Naive B cell (primary cell): ENCODE measurements around the gene MOXD1. TPM values are rescaled to one million over a fixed set of nuclear protein-coding genes. Genes with fewer than 3 reads are reported as not detected.
A peak's percentile ranks its signal among the peaks of the same experiment; 100 is the strongest.

ENCODE experiments used
- ATAC-seq, 2 donors: fragments of 150-1000 bp; cut with Tn5 transposase; 2 replicates each; pipeline ENCODE4 v1.10.0; 2021; ENCODE audit warnings: low read depth in 2 of 2, mild to moderate bottlenecking in 2 of 2, moderate library complexity in 2 of 2
- DNase-seq: peaks from one replicate; pipeline ENCODE4 v3.0.0; 2022
- H3K27ac Mint-ChIP-seq, 6 donors: one replicate each; pipeline ENCODE4 v1.8.0; 2020 to 2022; ENCODE audit warnings: mild to moderate bottlenecking in 6 of 6, mixed read lengths in 6 of 6, moderate library complexity in 5 of 6, inconsistent platforms in 2 of 6
- H3K27me3 Mint-ChIP-seq, 3 donors: one replicate each; pipeline ENCODE4 v1.8.0; 2021 to 2022; ENCODE audit warnings: mixed read lengths in 3 of 3, mild to moderate bottlenecking in 1 of 3
- H3K36me3 Mint-ChIP-seq, 2 donors: one replicate each; pipeline ENCODE4 v1.8.0; 2020 to 2022; ENCODE audit warnings: mixed read lengths in 2 of 2, inconsistent platforms in 1 of 2, mild to moderate bottlenecking in 1 of 2
- H3K4me1 Mint-ChIP-seq, 3 donors: one replicate each; pipeline ENCODE4 v1.8.0; 2020 to 2022; ENCODE audit warnings: mixed read lengths in 3 of 3, inconsistent platforms in 1 of 3, mild to moderate bottlenecking in 1 of 3, moderate library complexity in 1 of 3
- H3K4me3 Mint-ChIP-seq, 8 donors: one replicate each; pipeline ENCODE4 v1.8.0; 2020 to 2022; ENCODE audit warnings: mild to moderate bottlenecking in 8 of 8, mixed read lengths in 8 of 8, moderate library complexity in 8 of 8, inconsistent platforms in 2 of 8
- H3K9me3 Mint-ChIP-seq, 7 donors: one replicate each; pipeline ENCODE4 v1.8.0; 2020 to 2022; ENCODE audit warnings: mixed read lengths in 7 of 7, mild to moderate bottlenecking in 5 of 7, inconsistent platforms in 2 of 7, moderate library complexity in 1 of 7
- polyA plus RNA-seq, 6 donors: library from polyadenylated mRNA; unstranded; fragments of 300-500 nt; fragmentation: Illumina TruSeq; gene quantifications; one replicate each; pipeline ENCODE4 v1.2.3, GENCODE V29; 2021; ENCODE audit warnings: low read depth in 6 of 6

MOXD1 gene
- 10 to 100 TPM in 2 of 6 donors, 1 to 10 TPM in 4; 3.8 to 11.4 (median 8.1) TPM for polyA plus RNA-seq

GRCh38 chr6:132400883-132401617, at the start of gene MOXD1:
Gene MOXD1, minus strand, starts transcription at chr6:132401475. Its CDS starts 49 bp downstream, at chr6:132401426.
- peak; percentile 79 to 82 for ATAC-seq
- Mint-ChIP-seq H3K9me3 (peaks cover 0 to 7% (median 2%) of the 10 kb centered on the region in 7 donors), H3K27me3 (peaks cover 0 to 27% (median 16%) of the 10 kb centered on the region in 3 donors), H3K27ac (peak within 1 kb of the TSS in 5 of 6 donors; percentile 7 to 73 (median 32)), H3K4me3 (peak within 1 kb of the TSS; percentile 89 to 96 (median 92)), H3K4me1 (peaks cover 8 to 20% (median 18%) of the 10 kb centered on the region in 3 donors), H3K36me3 (peaks cover 0 to 8% of the 10 kb centered on the region in 2 donors)
- DNase-seq: peak; percentile 41

- Mint-ChIP-seq H3K36me3 (peaks cover 28 to 38% of the 10 kb centered on the region in 2 donors), H3K27ac (peak overlapping the region in 1 of 6 donors; percentile 73), H3K9me3 (peaks cover under 1 to 11% (median 7%) of the 10 kb centered on the region in 7 donors)
Observed at GRCh38 chr6:132446855-132447241, 45.6 kb upstream of the MOXD1 start.

GRCh38 chr6:132446141-132446854, 45.0 kb upstream of the MOXD1 start:
- Mint-ChIP-seq H3K36me3 (peaks cover 28 to 35% of the 10 kb centered on the region in 2 donors), H3K27me3 (no peaks in the 10 kb centered on the region), H3K9me3 (peaks cover 2 to 16% (median 13%) of the 10 kb centered on the region in 7 donors), H3K4me3 (no peak overlapping the region), H3K27ac (peak overlapping the region in 1 of 6 donors; percentile 38), H3K4me1 (peaks cover 8 to 17% (median 11%) of the 10 kb centered on the region in 3 donors)
- DNase-seq: no peak
- peak in 1 of 2 donors; percentile 13 for ATAC-seq

More at GRCh38 chr6:132446855-132447241, 45.6 kb upstream of the MOXD1 start:
- Mint-ChIP-seq H3K4me1 (peaks cover 8 to 22% (median 11%) of the 10 kb centered on the region in 3 donors), H3K4me3 (no peak overlapping the region), H3K27me3 (no peaks in the 10 kb centered on the region)
- ATAC-seq: no peak
- DNase-seq: no peak

- no peak for ATAC-seq
- no peak for DNase-seq
- H3K36me3 Mint-ChIP-seq: peaks cover 20 to 26% of the 10 kb centered on the region in 2 donors
- H3K27ac Mint-ChIP-seq: peak overlapping the region in 3 of 6 donors; percentile 16 to 69 (median 45)
- no peaks in the 10 kb centered on the region for H3K27me3 Mint-ChIP-seq
- H3K4me3 Mint-ChIP-seq: no peak overlapping the region
- peaks cover 3 to 9% (median 6%) of the 10 kb centered on the region in 3 donors for H3K4me1 Mint-ChIP-seq
- H3K9me3 Mint-ChIP-seq: peaks cover 2 to 21% (median 16%) of the 10 kb centered on the region in 7 donors
Observed at GRCh38 chr6:132445201-132445951, 44.1 kb upstream of the MOXD1 start.

GRCh38 chr6:132443206-132443605, 41.9 kb upstream of the MOXD1 start:
- peaks cover 4 to 21% (median 17%) of the 10 kb centered on the region in 7 donors for H3K9me3 Mint-ChIP-seq
- H3K27ac Mint-ChIP-seq: peak overlapping the region in 1 of 6 donors; percentile 75
- ATAC-seq: peak in 1 of 2 donors; percentile 17
- no peak for DNase-seq
- H3K27me3 Mint-ChIP-seq: no peaks in the 10 kb centered on the region
- H3K4me1 Mint-ChIP-seq: peaks cover 10 to 15% (median 13%) of the 10 kb centered on the region in 3 donors
- H3K36me3 Mint-ChIP-seq: peaks cover 7 to 9% of the 10 kb centered on the region in 2 donors
- H3K4me3 Mint-ChIP-seq: peak overlapping the region in 1 of 8 donors; percentile 9

- Mint-ChIP-seq H3K36me3 (no peaks in the 10 kb centered on the region), H3K4me1 (peaks cover 0 to 4% (median 4%) of the 10 kb centered on the region in 3 donors), H3K9me3 (peaks cover 0 to 3% (median 0%) of the 10 kb centered on the region in 7 donors), H3K27me3 (peaks cover 4 to 19% (median 9%) of the 10 kb centered on the region in 3 donors), H3K4me3 (no peak overlapping the region), H3K27ac (no peak overlapping the region)
- ATAC-seq (no peak), DNase-seq (no peak)
Observed at GRCh38 chr6:132430110-132430509, 28.8 kb upstream of the MOXD1 start.

- H3K9me3 Mint-ChIP-seq: peaks cover 4 to 35% (median 28%) of the 10 kb centered on the region in 7 donors
- no peak for ATAC-seq
- no peak for DNase-seq
- H3K27me3 Mint-ChIP-seq: peaks cover 4 to 46% (median 30%) of the 10 kb centered on the region in 3 donors
- H3K36me3 Mint-ChIP-seq: peaks cover 10 to 29% of the 10 kb centered on the region in 2 donors
- no peak overlapping the region for H3K27ac Mint-ChIP-seq
- H3K4me1 Mint-ChIP-seq: no peaks in the 10 kb centered on the region
- no peak overlapping the region for H3K4me3 Mint-ChIP-seq
Observed at GRCh38 chr6:132425176-132425575, 23.9 kb upstream of the MOXD1 start.

- ATAC-seq: no peak
- Mint-ChIP-seq H3K9me3 (peaks cover 4 to 40% (median 28%) of the 10 kb centered on the region in 7 donors), H3K4me3 (no peak overlapping the region), H3K27ac (no peak overlapping the region), H3K4me1 (no peaks in the 10 kb centered on the region), H3K27me3 (peaks cover 4 to 51% (median 30%) of the 10 kb centered on the region in 3 donors), H3K36me3 (peaks cover 10 to 35% of the 10 kb centered on the region in 2 donors)
- DNase-seq: no peak
Observed at GRCh38 chr6:132423839-132424238, 22.6 kb upstream of the MOXD1 start.

GRCh38 chr6:132418235-132418965, 17.1 kb upstream of the MOXD1 start:
- H3K4me3 Mint-ChIP-seq: no peak overlapping the region
- peaks cover 0 to 46% (median 22%) of the 10 kb centered on the region in 3 donors for H3K27me3 Mint-ChIP-seq
- peaks cover 7 to 72% (median 39%) of the 10 kb centered on the region in 7 donors for H3K9me3 Mint-ChIP-seq
- no peaks in the 10 kb centered on the region for H3K4me1 Mint-ChIP-seq
- H3K27ac Mint-ChIP-seq: no peak overlapping the region
- ATAC-seq (no peak), DNase-seq (no peak)
- peaks cover 29 to 37% of the 10 kb centered on the region in 2 donors for H3K36me3 Mint-ChIP-seq

- DNase-seq (no peak), ATAC-seq (no peak)
- Mint-ChIP-seq H3K36me3 (peaks cover 17 to 19% of the 10 kb centered on the region in 2 donors), H3K27me3 (peaks cover 3 to 39% (median 25%) of the 10 kb centered on the region in 3 donors), H3K9me3 (peaks cover 4 to 35% (median 12%) of the 10 kb centered on the region in 7 donors), H3K4me1 (no peaks in the 10 kb centered on the region), H3K4me3 (no peak overlapping the region), H3K27ac (no peak overlapping the region)
Observed at GRCh38 chr6:132414761-132415160, 13.5 kb upstream of the MOXD1 start.

- Mint-ChIP-seq H3K4me1 (no peaks in the 10 kb centered on the region), H3K9me3 (peaks cover 4 to 35% (median 12%) of the 10 kb centered on the region in 7 donors), H3K27ac (no peak overlapping the region), H3K27me3 (peaks cover 3 to 35% (median 25%) of the 10 kb centered on the region in 3 donors), H3K4me3 (no peak overlapping the region), H3K36me3 (peaks cover 13 to 19% of the 10 kb centered on the region in 2 donors)
- DNase-seq: no peak
- no peak for ATAC-seq
Observed at GRCh38 chr6:132414322-132414721, 13.0 kb upstream of the MOXD1 start.

GRCh38 chr6:132413499-132413802, 12.2 kb upstream of the MOXD1 start:
- H3K27ac Mint-ChIP-seq: no peak overlapping the region
- no peak overlapping the region for H3K4me3 Mint-ChIP-seq
- ATAC-seq (no peak), DNase-seq (no peak)
- peaks cover 4 to 28% (median 12%) of the 10 kb centered on the region in 7 donors for H3K9me3 Mint-ChIP-seq
- H3K4me1 Mint-ChIP-seq: no peaks in the 10 kb centered on the region
- H3K36me3 Mint-ChIP-seq: peaks cover 13 to 19% of the 10 kb centered on the region in 2 donors
- H3K27me3 Mint-ChIP-seq: peaks cover 3 to 35% (median 25%) of the 10 kb centered on the region in 3 donors
